ENCODE results near the gene RNF6. TPM values are rescaled to one million over a fixed set of nuclear protein-coding genes. Genes with fewer than 3 reads are reported as not detected.

RNF6 gene
- total RNA-seq, 2 donors from 2014 or later = 18.1 to 20.4 TPM

- Histone ChIP-seq H3K4me3 (ENCODE audit: low read length) (peak overlapping the region; percentile 81), H3K27me3 (ENCODE audit: control insufficient read depth, insufficient read depth, low read length, poor library complexity, severe bottlenecking) (no peaks in the 10 kb centered on the region), H3K4me1 (ENCODE audit: control insufficient read depth, insufficient read depth, low read length) (no peaks in the 10 kb centered on the region), H3K9me3 (ENCODE audit: control insufficient read depth, low read length) (no peaks in the 10 kb centered on the region), H3K36me3 (ENCODE audit: control insufficient read depth, insufficient read depth, low read length) (no peaks in the 10 kb centered on the region), H3K27ac (ENCODE audit: low read depth, low read length) (no peak overlapping the region), H3K9ac (ENCODE audit: extremely low read depth, low read length, poor library complexity, severe bottlenecking) (no peak overlapping the region)
- no peak for DNase-seq
- no peaks in the 10 kb centered on the region for H3K9me3 Mint-ChIP-seq
- TF ChIP-seq, protein P1, sequence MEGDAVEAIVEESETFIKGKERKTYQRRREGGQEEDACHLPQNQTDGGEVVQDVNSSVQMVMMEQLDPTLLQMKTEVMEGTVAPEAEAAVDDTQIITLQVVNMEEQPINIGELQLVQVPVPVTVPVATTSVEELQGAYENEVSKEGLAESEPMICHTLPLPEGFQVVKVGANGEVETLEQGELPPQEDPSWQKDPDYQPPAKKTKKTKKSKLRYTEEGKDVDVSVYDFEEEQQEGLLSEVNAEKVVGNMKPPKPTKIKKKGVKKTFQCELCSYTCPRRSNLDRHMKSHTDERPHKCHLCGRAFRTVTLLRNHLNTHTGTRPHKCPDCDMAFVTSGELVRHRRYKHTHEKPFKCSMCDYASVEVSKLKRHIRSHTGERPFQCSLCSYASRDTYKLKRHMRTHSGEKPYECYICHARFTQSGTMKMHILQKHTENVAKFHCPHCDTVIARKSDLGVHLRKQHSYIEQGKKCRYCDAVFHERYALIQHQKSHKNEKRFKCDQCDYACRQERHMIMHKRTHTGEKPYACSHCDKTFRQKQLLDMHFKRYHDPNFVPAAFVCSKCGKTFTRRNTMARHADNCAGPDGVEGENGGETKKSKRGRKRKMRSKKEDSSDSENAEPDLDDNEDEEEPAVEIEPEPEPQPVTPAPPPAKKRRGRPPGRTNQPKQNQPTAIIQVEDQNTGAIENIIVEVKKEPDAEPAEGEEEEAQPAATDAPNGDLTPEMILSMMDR (conservative IDR thresholded peaks at IDR 0.05) = no peak
- peaks cover 5% of the 10 kb centered on the region for H3K27me3 Mint-ChIP-seq (ENCODE audit: insufficient read depth)
- H3K27ac Mint-ChIP-seq = no peak overlapping the region
- 80 to 87% methylated on average over 7 to 8 of the region's 8 CpGs for WGBS, 2 experiments (ENCODE audit: insufficient coverage in 1 of 2, insufficient read length in 1 of 2)
- peak overlapping the region; percentile 66 for H3K4me3 Mint-ChIP-seq
- no peaks in the 10 kb centered on the region for H3K4me1 Mint-ChIP-seq
- H3K36me3 Mint-ChIP-seq (ENCODE audit: low read depth) = no peaks in the 10 kb centered on the region
Measured at GRCh38 chr13:26185720-26186117, 36.4 kb downstream of the RNF6 start.

DNA sequence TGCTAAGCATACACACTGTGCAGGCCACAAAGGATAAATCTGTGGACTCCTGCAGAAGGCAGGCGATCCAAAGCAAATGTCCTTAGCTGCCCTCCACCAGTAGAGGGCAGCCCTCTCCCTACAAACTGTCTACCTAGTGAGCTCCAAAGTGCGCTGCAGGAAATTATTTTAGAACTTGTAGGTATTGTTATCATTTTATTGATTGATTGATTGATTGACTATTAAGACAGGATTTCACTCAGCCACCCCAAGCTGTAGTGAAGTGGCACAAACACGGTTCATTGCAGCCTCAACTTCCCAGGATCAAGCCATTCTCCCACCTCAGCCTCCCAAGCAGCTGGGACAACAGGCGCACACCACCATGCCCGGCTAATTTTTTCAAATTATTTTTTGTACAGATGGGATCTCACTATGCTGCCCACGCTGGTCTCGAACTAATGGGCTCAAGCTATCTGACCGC, 37.3 kb downstream of the RNF6 start:
- Histone ChIP-seq H3K27ac (ENCODE audit: low read depth, low read length) (no peak overlapping the region), H3K9ac (ENCODE audit: extremely low read depth, low read length, poor library complexity, severe bottlenecking) (no peak overlapping the region), H3K27me3 (ENCODE audit: control insufficient read depth, insufficient read depth, low read length, poor library complexity, severe bottlenecking) (no peaks in the 10 kb centered on the region), H3K9me3 (ENCODE audit: control insufficient read depth, low read length) (no peaks in the 10 kb centered on the region), H3K4me1 (ENCODE audit: control insufficient read depth, insufficient read depth, low read length) (no peaks in the 10 kb centered on the region), H3K4me3 (ENCODE audit: low read length) (no peak overlapping the region), H3K36me3 (ENCODE audit: control insufficient read depth, insufficient read depth, low read length) (no peaks in the 10 kb centered on the region)
- Mint-ChIP-seq H3K27ac (no peak overlapping the region), H3K9me3 (no peaks in the 10 kb centered on the region), H3K36me3 (ENCODE audit: low read depth) (no peaks in the 10 kb centered on the region), H3K4me3 (no peak overlapping the region), H3K27me3 (ENCODE audit: insufficient read depth) (peaks cover 7% of the 10 kb centered on the region), H3K4me1 (no peaks in the 10 kb centered on the region)
- DNase-seq = peak; percentile 82
- 63 to 66% methylated on average over 7 to 8 of the region's 8 CpGs for WGBS, 2 experiments (ENCODE audit: insufficient coverage in 1 of 2, insufficient read length in 1 of 2)
- TF ChIP-seq, protein P1 (conservative IDR thresholded peaks at IDR 0.05) = peak; percentile 97

GRCh38 chr13:26183416-26183815, 38.7 kb downstream of the RNF6 start:
- DNase-seq = no peak
- Histone ChIP-seq H3K27ac (ENCODE audit: low read depth, low read length) (no peak overlapping the region), H3K4me1 (ENCODE audit: control insufficient read depth, insufficient read depth, low read length) (peaks cover 3% of the 10 kb centered on the region), H3K27me3 (ENCODE audit: control insufficient read depth, insufficient read depth, low read length, poor library complexity, severe bottlenecking) (no peaks in the 10 kb centered on the region), H3K4me3 (ENCODE audit: low read length) (no peak overlapping the region), H3K36me3 (ENCODE audit: control insufficient read depth, insufficient read depth, low read length) (no peaks in the 10 kb centered on the region), H3K9ac (ENCODE audit: extremely low read depth, low read length, poor library complexity, severe bottlenecking) (no peak overlapping the region), H3K9me3 (ENCODE audit: control insufficient read depth, low read length) (no peaks in the 10 kb centered on the region)
- H3K4me1 Mint-ChIP-seq = no peaks in the 10 kb centered on the region
- WGBS, 2 experiments (ENCODE audit: insufficient coverage in 1 of 2, insufficient read length in 1 of 2) = 95% methylated on average over 2 of the region's 2 CpGs; no CpG with 5 or more reads in 1 of the 2 experiments
- peaks cover 11% of the 10 kb centered on the region for H3K27me3 Mint-ChIP-seq (ENCODE audit: insufficient read depth)
- TF ChIP-seq, protein P1 (conservative IDR thresholded peaks at IDR 0.05) = no peak
- H3K4me3 Mint-ChIP-seq = no peak overlapping the region
- H3K9me3 Mint-ChIP-seq = no peaks in the 10 kb centered on the region
- no peak overlapping the region for H3K27ac Mint-ChIP-seq
- no peaks in the 10 kb centered on the region for H3K36me3 Mint-ChIP-seq (ENCODE audit: low read depth)

Data from endodermal cell (in vitro differentiated cells).